ENCODE results near the gene PKIB.

DNA sequence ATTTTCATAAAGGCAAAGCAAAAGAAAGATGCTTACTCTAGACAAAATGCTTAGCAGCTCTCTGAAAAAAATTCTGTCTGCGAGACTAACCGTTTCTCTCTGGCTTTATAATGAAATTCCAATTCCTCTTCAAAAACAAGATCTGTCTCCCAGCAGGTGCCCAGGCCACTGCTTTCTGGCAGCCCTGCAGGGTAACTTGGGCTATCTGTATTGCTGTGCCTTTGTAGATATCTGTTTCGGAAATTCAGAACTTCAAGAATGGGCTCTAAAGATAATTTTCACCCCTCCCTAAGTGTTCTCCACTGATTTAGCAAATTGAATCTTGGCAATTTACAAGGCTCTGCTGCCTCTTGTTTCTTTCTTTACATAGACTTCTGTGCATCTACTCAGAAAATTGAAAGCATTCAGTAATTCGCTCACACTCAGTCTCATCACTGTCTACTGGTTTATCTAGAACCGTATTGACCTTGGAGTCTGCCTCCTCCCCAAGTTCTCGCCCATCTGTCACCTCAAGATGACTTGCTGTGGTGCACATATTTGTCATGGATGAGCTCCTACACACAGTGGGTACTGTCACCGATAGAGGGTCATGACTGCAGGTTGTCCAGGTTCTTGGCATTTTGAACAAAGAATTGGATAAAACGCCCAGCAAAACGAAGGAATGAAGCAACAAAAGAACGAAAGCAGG, 142.9 kb downstream of the PKIB start:
- TF ChIP-seq, protein P1, sequence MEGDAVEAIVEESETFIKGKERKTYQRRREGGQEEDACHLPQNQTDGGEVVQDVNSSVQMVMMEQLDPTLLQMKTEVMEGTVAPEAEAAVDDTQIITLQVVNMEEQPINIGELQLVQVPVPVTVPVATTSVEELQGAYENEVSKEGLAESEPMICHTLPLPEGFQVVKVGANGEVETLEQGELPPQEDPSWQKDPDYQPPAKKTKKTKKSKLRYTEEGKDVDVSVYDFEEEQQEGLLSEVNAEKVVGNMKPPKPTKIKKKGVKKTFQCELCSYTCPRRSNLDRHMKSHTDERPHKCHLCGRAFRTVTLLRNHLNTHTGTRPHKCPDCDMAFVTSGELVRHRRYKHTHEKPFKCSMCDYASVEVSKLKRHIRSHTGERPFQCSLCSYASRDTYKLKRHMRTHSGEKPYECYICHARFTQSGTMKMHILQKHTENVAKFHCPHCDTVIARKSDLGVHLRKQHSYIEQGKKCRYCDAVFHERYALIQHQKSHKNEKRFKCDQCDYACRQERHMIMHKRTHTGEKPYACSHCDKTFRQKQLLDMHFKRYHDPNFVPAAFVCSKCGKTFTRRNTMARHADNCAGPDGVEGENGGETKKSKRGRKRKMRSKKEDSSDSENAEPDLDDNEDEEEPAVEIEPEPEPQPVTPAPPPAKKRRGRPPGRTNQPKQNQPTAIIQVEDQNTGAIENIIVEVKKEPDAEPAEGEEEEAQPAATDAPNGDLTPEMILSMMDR (IDR thresholded peaks at IDR 0.05), result no peak
- no peak for TF ChIP-seq POLR2A (IDR thresholded peaks at IDR 0.05)
